ENCODE data around the gene RBMS3. TPM values are rescaled to one million over a fixed set of nuclear protein-coding genes. Genes with fewer than 3 reads are reported as not detected.

RBMS3 gene
- total RNA-seq, 1 donor from 2014 or later, result 23.7 TPM

- H3K4me3 ChIP-seq (ENCODE audit: low read depth, low read length), result no peak overlapping the region
- no peak for DNase-seq (ENCODE audit: low read depth)
- TF ChIP-seq CTCF (IDR thresholded peaks at IDR 0.05; ENCODE audit: insufficient read depth, low read length, poor library complexity, severe bottlenecking), result no peak
- H3K36me3 ChIP-seq (ENCODE audit: control insufficient read depth, insufficient read depth, low read length), result no peaks in the 10 kb centered on the region
- H3K27me3 ChIP-seq (ENCODE audit: control insufficient read depth, insufficient read depth, low read length), result no peaks in the 10 kb centered on the region
Observed at GRCh38 chr3:29890801-29891200, 609.9 kb downstream of the RBMS3 start.

- Histone ChIP-seq H3K27me3 (ENCODE audit: control insufficient read depth, insufficient read depth, low read length) (no peaks in the 10 kb centered on the region), H3K36me3 (ENCODE audit: control insufficient read depth, insufficient read depth, low read length) (no peaks in the 10 kb centered on the region), H3K4me3 (ENCODE audit: low read depth, low read length) (no peak overlapping the region)
- no peak for DNase-seq (ENCODE audit: low read depth)
- no peak for TF ChIP-seq CTCF (IDR thresholded peaks at IDR 0.05; ENCODE audit: insufficient read depth, low read length, poor library complexity, severe bottlenecking)
Observed at GRCh38 chr3:29892976-29893554, 612.2 kb downstream of the RBMS3 start.

- no peaks in the 10 kb centered on the region for H3K36me3 ChIP-seq (ENCODE audit: control insufficient read depth, insufficient read depth, low read length)
- H3K4me3 ChIP-seq (ENCODE audit: low read depth, low read length), result no peak overlapping the region
- no peak for TF ChIP-seq CTCF (IDR thresholded peaks at IDR 0.05; ENCODE audit: insufficient read depth, low read length, poor library complexity, severe bottlenecking)
- H3K27me3 ChIP-seq (ENCODE audit: control insufficient read depth, insufficient read depth, low read length), result no peaks in the 10 kb centered on the region
- DNase-seq (ENCODE audit: low read depth), result no peak
Observed at GRCh38 chr3:29896856-29897255, 616.0 kb downstream of the RBMS3 start.

- no peak for DNase-seq (ENCODE audit: low read depth)
- no peaks in the 10 kb centered on the region for H3K36me3 ChIP-seq (ENCODE audit: control insufficient read depth, insufficient read depth, low read length)
- H3K4me3 ChIP-seq (ENCODE audit: low read depth, low read length), result no peak overlapping the region
- no peaks in the 10 kb centered on the region for H3K27me3 ChIP-seq (ENCODE audit: control insufficient read depth, insufficient read depth, low read length)
- TF ChIP-seq CTCF (IDR thresholded peaks at IDR 0.05; ENCODE audit: insufficient read depth, low read length, poor library complexity, severe bottlenecking), result no peak
Observed at GRCh38 chr3:29898171-29898965, 617.5 kb downstream of the RBMS3 start.

- H3K36me3 ChIP-seq (ENCODE audit: control insufficient read depth, insufficient read depth, low read length), result no peaks in the 10 kb centered on the region
- no peak overlapping the region for H3K4me3 ChIP-seq (ENCODE audit: low read depth, low read length)
- TF ChIP-seq CTCF (IDR thresholded peaks at IDR 0.05; ENCODE audit: insufficient read depth, low read length, poor library complexity, severe bottlenecking), result no peak
- no peak for DNase-seq (ENCODE audit: low read depth)
- H3K27me3 ChIP-seq (ENCODE audit: control insufficient read depth, insufficient read depth, low read length), result no peaks in the 10 kb centered on the region
Observed at GRCh38 chr3:29899021-29899420, 618.1 kb downstream of the RBMS3 start.
